B cell (primary cell): ENCODE measurements around the gene GDF7.

ENCODE experiments used
- EZH2 ChIP-seq: IDR thresholded peaks from 2 replicates; pipeline ENCODE4 v1.6.1; 2012; ENCODE audit warnings: borderline replicate concordance, low read depth, mild to moderate bottlenecking, moderate library complexity, low read length; ENCODE audit not compliant: insufficient read depth, poor library complexity, severe bottlenecking
- TF ChIP-seq, protein P1 (sequence below): fragments of 200-600 bp; IDR thresholded peaks from one replicate; pipeline ENCODE4 v1.8.0; 2022; ENCODE audit warnings: antibody characterized with exemption, mild to moderate bottlenecking

DNA sequence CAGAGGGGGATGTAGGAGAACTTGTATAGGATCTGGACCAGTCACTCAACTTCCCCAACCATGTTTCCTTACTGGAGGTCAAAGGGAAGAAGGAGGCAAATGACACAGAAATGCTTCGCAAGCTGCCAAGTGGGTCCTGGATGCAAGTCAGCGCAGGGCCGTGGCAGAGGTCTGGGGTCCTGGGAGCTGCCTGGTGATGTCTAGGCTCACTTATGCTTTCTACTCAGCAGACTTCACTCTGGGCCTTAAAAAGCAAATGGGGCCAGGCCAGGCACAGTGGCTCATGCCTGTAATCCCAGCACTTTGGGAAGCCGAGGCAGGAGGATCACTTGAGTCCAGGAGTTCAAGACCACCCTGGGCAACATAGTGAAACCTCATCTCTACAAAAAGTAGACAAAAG, 36.0 kb upstream of the GDF7 start:
- TF ChIP-seq, protein P1, sequence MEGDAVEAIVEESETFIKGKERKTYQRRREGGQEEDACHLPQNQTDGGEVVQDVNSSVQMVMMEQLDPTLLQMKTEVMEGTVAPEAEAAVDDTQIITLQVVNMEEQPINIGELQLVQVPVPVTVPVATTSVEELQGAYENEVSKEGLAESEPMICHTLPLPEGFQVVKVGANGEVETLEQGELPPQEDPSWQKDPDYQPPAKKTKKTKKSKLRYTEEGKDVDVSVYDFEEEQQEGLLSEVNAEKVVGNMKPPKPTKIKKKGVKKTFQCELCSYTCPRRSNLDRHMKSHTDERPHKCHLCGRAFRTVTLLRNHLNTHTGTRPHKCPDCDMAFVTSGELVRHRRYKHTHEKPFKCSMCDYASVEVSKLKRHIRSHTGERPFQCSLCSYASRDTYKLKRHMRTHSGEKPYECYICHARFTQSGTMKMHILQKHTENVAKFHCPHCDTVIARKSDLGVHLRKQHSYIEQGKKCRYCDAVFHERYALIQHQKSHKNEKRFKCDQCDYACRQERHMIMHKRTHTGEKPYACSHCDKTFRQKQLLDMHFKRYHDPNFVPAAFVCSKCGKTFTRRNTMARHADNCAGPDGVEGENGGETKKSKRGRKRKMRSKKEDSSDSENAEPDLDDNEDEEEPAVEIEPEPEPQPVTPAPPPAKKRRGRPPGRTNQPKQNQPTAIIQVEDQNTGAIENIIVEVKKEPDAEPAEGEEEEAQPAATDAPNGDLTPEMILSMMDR = no peak
- TF ChIP-seq EZH2 = no peak
